GM12874 (cell line): ENCODE results near the gene GRK5.

Experiments used
- TF ChIP-seq, protein P1 (sequence below): IDR thresholded peaks from 2 replicates; pipeline ENCODE4 v1.5.1; 2011; ENCODE audit warnings: low read depth, mild to moderate bottlenecking, control low read depth, low read length, moderate library complexity; ENCODE audit not compliant: insufficient read depth

GRK5 gene

DNA sequence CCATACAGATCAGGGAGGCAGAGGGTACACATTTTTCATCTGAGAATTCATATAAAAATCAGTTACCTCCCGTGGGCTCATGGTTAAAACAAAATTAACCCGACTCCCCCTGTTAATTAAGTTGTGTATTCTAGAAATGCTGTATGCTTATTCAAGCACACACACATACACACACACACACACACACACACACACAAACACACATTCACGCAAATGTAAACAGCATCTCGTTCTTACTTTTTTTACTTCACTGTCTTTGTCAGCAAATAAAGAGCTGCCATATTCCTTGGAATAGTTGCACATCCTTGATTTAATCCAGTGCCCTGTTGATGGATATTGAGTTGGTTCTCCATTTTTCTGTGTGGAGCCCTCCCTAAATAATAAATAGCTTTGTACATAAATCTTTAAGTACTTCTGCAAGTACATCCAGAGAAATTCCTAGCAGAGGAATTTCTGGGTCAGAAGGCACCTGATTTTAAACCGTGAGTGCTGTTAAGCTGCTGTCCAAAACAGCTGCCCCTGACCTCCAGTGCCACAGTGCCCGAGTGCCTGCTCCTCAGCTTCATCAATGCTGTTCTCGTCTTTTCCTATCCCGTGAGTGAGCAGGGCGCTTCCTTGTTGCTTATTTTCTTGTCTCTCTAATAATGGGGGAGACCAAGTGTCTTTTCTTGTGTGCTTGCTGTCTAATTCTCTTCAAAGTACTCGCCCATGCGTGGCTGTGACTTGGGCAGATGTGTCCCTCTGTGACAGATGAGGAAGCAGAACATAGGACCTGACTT is 217.9 kb downstream of the GRK5 start:
- TF ChIP-seq, protein P1, sequence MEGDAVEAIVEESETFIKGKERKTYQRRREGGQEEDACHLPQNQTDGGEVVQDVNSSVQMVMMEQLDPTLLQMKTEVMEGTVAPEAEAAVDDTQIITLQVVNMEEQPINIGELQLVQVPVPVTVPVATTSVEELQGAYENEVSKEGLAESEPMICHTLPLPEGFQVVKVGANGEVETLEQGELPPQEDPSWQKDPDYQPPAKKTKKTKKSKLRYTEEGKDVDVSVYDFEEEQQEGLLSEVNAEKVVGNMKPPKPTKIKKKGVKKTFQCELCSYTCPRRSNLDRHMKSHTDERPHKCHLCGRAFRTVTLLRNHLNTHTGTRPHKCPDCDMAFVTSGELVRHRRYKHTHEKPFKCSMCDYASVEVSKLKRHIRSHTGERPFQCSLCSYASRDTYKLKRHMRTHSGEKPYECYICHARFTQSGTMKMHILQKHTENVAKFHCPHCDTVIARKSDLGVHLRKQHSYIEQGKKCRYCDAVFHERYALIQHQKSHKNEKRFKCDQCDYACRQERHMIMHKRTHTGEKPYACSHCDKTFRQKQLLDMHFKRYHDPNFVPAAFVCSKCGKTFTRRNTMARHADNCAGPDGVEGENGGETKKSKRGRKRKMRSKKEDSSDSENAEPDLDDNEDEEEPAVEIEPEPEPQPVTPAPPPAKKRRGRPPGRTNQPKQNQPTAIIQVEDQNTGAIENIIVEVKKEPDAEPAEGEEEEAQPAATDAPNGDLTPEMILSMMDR = no peak

DNA sequence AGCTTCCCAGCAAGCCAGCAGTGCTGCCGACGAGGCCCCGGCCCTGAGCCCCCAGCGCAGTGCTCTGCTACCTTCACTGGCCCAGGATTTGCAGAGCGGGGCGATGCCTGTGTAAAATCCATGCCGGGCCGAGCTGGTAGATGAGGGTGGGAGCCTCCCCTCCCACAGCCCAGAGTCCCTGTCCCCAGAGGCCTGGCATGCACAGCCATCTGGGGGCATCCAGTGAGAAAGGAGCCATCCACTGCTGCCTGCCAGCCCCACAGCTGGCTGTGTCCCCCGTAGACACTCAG is 218.5 kb downstream of the GRK5 start:
- TF ChIP-seq, protein P1 = no peak

DNA sequence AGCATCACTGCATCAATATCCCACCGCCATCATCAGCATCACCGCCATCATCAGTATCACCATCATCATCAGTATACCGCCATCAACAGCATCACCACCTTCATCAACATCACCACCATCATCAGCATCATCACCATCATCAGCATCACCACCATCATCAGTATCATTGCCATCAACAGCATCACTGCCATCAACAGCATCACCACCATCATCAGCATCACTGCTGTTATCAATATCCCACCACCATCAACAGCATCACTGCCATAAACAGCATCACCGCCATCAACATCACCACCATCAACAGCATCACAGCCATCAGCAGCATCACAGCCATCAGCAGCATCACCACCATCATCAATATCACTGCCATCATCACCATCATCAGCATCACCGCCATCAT is 219.3 kb downstream of the GRK5 start:
- TF ChIP-seq, protein P1 = no peak

DNA sequence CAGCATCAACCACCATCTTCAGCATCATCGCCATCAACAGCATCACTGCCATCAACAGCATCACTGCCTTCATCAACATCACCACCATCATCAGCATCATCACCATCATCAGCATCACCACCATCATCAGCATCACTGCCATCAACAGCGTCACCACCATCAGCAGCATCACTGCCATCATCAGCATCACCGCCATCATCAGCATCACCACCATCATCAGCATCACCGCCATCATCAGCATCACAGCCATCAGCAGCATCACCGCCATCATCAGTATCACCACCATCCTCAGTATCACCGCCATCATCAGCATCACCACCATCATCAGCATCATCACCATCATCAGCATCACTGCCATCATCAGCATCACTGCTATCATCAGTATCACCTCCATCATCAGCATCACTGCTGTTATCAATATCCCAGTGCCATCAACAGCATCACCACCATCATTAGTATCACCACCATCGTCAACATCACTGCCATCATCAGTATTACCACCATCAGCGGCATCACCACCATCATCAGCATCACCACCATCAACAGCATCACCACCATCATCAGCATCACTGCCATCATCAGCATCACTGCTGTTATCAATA is 220.0 kb downstream of the GRK5 start:
- TF ChIP-seq, protein P1 = no peak

DNA sequence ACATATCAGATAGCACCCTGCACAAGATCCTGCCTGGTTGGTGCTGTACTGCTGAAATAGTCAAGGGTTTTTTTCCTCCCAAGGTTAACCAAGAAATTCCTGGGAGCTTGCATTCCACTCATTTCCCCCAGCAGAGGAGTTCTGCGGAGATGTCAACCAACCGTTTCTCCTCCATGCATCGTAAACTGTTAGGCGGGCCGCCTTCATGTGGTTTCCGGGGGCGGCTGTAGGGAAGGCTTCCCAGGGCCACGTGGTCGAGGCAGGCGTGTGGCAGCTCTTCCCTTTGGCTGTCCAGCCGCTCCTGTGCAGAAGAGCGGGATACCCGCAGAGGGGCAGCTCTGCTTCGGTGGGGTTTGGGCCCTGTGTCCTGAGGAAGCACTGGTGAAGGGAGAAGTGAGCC is 221.4 kb downstream of the GRK5 start:
- TF ChIP-seq, protein P1 = no peak

DNA sequence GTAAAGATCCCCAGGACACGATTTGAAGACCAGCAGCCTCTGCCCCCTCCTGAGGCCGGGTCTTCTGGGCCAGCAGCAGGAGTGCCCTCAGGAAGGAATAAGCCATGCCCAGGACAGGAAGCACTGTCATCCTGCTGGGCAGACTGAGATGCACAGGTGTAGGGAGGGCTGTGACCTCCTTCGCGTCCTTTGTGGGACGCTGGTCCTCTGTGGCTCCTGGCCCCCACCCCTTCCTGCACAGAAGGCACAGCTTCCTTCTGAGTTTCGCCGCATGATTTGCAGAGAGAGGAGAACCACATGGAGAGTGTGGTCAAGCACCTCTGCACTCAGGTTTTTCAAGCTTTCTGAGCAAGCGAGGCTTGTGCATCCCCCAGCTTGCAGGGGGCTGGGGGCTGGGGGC is 222.4 kb downstream of the GRK5 start:
- TF ChIP-seq, protein P1 = no peak

DNA sequence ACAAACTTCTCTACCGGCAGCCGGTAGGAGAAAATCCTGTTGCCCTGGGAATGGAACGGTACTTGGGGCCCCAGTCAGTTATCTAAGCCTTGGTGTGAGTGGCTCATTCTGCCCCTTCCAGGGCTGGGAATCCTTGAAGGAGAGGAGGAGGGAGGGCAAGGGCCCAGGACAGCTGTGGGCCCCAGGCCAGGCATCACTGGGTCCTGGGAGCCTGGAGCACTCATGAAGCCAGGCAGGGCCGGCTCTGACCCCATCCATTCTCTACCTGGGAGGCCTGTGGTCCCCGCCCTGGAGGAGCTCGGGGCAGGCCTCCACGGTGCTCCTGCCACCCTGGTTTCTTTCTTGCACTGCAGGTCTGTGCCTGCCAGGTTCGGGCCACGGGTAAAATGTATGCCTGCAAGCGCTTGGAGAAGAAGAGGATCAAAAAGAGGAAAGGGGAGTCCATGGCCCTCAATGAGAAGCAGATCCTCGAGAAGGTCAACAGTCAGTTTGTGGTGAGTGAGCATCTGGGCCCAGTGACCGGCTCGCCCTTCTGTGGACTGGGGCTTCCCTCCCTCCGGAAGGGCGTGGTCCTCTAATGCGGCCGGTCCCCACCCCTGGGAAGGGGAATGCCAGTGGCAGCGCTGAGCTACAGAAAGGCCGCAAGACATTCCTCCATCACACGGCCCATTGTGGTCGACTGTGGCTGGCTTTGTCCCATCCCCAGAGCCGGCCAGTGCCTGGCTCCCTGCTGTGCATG is 223.8 kb downstream of the GRK5 start:
- TF ChIP-seq, protein P1 = no peak
